HG02588 (cell line): ENCODE measurements around the gene ADAMTSL2.

Experiments
- ATAC-seq: cut with Tn5 transposase; IDR thresholded peaks from one replicate; pipeline ENCODE4 v1.9.1; 2021; ENCODE audit warnings: mild to moderate bottlenecking, moderate library complexity; ENCODE audit not compliant: unreplicated experiment

ADAMTSL2 gene

GRCh38 chr9:133584559-133585476 is 50.3 kb downstream of the ADAMTSL2 start:
- ATAC-seq, result no peak

GRCh38 chr9:133585481-133586351 is 51.2 kb downstream of the ADAMTSL2 start:
- ATAC-seq, result no peak

GRCh38 chr9:133587051-133587450 is 52.5 kb downstream of the ADAMTSL2 start:
- no peak for ATAC-seq

- ATAC-seq, result no peak
Observed at GRCh38 chr9:133587466-133587865, 53.0 kb downstream of the ADAMTSL2 start.

- no peak for ATAC-seq
Observed at GRCh38 chr9:133589454-133590227, 55.1 kb downstream of the ADAMTSL2 start.

- no peak for ATAC-seq
Observed at GRCh38 chr9:133590231-133590855, 55.8 kb downstream of the ADAMTSL2 start.

- ATAC-seq, result no peak
Observed at GRCh38 chr9:133591116-133591910, 56.8 kb downstream of the ADAMTSL2 start.

- no peak for ATAC-seq
Observed at GRCh38 chr9:133591985-133592384, 57.5 kb downstream of the ADAMTSL2 start.

GRCh38 chr9:133592731-133593409 is 58.4 kb downstream of the ADAMTSL2 start:
- ATAC-seq, result no peak

GRCh38 chr9:133593587-133594253 is 59.2 kb downstream of the ADAMTSL2 start:
- ATAC-seq, result no peak

- no peak for ATAC-seq
Observed at GRCh38 chr9:133594310-133594709, 59.8 kb downstream of the ADAMTSL2 start.

- no peak for ATAC-seq
Observed at GRCh38 chr9:133595910-133596309, 61.4 kb downstream of the ADAMTSL2 start.

GRCh38 chr9:133597316-133597957 is 62.9 kb downstream of the ADAMTSL2 start:
- no peak for ATAC-seq

GRCh38 chr9:133598978-133599377 is 64.5 kb downstream of the ADAMTSL2 start:
- no peak for ATAC-seq

- ATAC-seq, result no peak
Observed at GRCh38 chr9:133599470-133600173, 65.1 kb downstream of the ADAMTSL2 start.

GRCh38 chr9:133600739-133601138 is 66.2 kb downstream of the ADAMTSL2 start:
- no peak for ATAC-seq

GRCh38 chr9:133601746-133602145 is 67.2 kb downstream of the ADAMTSL2 start:
- no peak for ATAC-seq
